GM18519 (cell line): ENCODE results near the gene ANKZF1.
"Not testable (repeated sequence)": the region's sequence is repeated elsewhere in the genome, so short reads cannot be mapped to it uniquely, and the experiment has no call there.

Experiments
- ATAC-seq: cut with Tn5 transposase; IDR thresholded peaks from one replicate; pipeline ENCODE4 v1.9.1; 2021; ENCODE audit warnings: mild to moderate bottlenecking, moderate library complexity; ENCODE audit not compliant: unreplicated experiment, low FRiP score

The ANKZF1 gene

DNA sequence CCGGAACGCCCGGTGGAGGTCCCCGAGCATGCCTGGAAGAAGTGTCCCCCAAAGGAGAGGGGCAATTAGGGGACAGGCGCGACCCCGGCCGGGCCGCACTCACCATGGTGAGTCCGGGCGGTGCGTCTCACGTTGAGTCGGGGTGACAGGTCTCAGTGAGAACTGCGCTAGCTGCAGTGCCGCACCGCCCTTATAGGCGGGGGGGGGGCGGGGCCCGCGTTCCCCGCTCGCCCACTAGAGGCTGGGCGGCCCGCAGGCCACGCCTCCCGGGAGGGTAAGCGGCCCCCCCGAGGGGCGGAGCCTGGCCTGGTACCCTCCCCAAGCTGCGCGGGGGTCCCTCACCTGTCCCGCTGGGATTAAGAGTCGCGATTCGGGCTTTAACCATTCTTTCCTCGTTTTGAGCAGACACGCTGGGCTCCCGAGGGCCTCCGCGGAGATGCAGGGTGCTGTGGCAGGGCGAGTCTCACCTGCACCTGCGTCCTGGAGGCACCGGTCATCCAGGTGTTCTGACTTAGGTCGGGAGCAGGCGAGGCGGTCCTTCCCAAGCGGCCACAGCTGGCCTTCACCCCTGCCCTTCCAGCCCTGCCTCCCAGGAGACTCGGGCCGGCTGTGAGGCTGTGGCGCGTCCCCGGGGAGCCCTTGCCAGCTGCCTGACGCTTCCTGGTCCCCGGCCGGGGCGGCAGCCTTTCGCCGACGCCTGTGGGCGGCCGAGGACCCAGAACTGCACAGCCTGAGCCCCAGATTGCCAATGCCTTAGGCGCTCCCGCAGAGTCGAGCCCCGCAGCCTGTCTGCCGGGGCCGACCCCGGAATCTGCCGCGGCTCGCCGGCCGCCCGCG is 24.4 kb downstream of the ANKZF1 start, which contains the start of gene TUBA4A:
TSS of gene TUBA4A (minus strand) at position 166 of the 837 bp plus-strand sequence. CDS start at position 106, 60 bp downstream.
- ATAC-seq: peak; percentile 50

DNA sequence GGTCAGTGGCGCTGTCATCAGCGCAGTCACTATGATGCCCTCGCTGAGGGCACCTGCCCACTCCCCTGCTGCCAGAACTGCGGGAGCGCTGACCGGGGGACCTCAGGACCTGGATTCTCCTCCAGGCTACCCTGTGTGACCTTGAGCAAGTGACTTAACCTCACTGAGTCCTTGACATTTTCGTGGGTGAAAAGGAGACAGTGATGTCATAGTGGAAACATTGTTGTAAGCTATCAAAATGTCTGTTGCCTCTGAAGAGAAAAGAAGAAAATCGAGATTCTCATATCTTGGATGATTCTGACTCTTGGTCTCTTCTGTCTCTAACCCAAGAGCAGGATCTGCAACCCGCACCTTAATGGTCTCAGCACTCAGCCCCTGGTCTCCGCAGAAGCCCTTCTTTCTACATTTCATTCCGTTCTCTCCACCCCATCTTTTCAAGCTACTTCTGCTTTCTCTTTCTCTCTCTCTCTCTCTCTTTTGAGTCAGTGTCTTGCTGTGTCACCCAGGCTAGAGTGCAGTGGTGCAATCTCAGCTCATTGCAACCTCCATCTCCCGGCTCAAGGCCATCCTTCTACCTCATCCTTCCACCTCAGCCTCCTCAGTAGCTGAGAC is 25.1 kb downstream of the ANKZF1 start:
- peak; percentile 25 for ATAC-seq

DNA sequence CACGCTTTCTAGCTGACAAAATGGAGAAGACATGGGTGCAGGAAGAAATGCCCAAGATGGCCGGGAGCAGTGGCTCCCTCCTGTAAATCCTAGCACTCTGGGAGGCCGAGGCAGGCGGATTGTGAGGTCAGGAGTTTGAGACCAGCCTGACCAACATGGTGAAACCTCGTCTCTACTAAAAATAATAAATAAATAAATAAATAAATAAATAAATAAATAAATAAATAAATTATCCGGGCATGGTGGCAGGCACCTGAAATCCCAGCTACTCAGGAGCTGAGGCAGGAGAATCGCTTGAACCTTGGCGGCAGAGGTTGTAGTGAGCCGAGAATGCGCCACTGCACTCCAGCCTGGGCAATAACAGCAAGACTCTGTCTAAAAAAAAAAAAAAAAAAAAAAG is 29.3 kb downstream of the ANKZF1 start:
- not testable (repeated sequence) for ATAC-seq

DNA sequence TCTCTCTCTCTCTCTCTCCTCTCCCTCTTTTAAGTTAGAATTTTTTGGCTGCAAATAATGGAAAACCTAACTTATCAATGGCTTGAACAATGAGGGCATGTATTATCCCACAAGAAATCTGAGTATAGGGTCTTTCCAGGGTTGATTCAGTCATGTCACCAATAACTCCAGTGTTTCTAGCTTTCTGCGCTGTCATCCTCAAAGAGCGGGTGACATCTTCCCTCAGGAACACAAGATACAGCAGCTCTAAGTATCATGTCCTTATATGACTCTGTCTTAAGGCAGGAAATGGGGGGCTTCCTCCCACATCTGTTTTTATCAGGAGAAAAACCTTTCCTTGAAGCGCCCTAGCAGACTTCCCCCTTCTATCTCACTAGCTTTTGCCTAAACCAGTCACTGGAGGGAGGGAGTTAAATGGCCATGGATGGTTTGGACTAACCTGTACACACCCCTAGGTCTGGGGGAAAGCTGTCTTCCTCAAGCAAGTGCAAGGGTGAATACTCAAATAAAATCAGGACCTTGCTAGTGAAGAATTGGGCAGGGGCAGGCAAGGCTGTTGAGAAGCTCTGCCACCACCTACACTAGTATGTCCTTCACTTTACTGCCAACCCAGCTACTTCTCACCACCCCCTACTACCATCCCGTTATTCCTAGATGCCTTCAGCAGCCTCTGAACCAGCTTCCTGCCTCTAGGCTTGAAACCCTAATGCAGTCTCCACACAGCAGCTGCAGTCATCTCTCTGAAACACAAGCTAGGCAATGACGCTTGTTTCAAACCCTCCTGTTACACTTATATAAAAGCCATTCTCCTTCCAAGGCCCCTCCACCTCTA is 31.6 kb downstream of the ANKZF1 start:
- ATAC-seq: no peak

DNA sequence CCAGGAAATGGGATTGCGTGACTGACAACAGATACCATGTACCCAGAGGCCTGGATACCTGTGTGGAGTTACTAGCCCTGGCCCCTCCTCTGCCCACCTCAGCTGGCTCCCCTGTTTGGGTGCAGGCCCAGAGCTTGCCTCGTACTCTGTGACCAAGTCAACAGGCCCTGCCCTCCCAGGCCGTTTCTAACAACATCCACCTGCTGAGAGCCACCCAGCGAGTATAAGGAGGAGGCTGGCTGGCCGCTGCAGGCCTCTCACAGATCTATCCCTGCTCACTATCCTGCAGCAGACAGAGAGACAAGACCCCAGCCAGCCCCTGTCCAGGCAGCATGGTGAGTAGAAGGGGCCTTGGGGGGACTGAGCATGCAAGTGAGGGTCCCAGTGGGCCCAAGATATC is 36.6 kb downstream of the ANKZF1 start:
- no peak for ATAC-seq

DNA sequence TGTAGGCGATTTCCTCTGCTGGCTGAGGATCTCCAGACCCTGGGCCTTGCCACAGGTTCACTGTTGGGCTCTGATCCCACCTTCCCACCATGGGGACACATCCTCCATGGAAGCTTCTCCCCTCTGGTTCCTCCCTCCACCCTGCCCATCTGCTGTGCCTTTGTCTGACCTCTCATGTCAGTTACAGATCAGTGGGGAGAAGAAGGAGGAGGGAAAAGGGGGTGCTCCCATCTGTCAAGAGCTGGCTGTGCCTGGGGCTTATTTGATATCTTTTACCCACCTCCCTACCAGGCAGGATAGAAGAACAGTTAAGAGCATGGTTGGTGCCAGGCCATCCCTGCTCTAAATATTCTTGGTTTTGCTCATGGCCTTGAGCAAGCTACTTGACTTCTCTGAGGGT is 37.3 kb downstream of the ANKZF1 start:
- ATAC-seq: no peak

DNA sequence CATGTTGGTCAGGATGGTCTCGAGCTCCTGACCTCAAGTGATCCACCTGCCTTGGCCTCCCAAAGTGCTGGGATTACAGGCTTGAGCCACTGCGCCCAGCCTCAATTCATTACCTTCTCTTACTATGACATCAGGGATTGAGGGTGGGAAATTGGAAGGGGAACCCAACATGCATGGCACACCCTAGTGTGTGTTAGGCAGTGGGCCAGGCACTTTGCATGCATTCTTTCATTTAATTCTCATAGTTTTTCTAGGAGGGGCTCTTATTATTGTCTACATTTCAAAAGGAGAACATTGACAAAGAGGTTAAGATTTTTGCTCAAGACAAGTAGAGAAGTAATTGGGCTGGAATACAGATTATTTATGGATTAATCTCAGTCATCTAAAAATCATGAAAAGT is 38.7 kb downstream of the ANKZF1 start:
- no peak for ATAC-seq

DNA sequence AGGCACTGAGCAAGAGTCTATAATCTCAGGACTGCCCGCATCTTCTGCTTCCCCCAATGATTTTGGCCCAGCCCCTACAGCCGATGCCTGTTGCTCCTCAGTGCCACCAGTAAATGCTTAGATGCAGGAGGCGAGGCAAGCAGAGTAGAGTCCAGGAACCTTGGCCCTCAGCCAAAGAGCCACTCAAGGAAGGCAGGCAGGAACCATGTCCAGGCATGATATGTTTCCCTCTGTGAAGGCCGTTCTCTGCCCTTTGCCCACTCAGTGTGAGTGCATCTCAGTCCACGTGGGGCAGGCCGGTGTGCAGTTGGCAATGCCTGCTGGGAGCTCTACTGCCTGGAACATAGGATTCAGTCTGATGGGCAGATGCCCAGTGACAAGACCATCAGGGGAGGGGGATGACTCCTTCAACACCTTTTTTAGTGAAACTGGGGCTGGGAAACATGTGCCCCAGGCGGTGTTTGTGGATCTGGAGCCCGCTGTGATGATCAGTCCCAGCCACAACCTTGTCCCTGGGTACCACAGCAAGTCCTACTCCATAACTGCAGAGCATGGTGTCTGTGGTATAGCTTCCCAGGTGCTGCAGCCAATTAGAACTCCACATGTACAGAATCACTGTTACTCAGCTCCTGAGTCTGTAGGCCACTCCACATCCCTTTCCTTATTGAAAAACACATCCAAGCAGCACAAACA is 39.9 kb downstream of the ANKZF1 start:
- no peak for ATAC-seq

DNA sequence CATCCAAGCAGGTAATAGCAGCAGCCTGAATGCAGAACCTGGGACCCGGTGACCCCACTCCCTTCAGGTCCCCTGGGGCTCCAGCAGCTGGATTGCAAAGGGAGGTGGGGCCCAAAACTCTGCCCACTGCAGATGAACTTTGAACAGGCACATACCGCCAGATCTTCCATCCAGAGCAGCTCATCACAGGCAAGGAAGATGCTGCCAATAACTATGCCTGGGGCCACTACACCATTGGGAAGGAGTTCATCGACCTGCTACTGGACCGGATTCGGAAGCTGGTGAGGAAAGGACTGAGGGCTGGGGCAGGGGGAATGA is 40.4 kb downstream of the ANKZF1 start:
- no peak for ATAC-seq

DNA sequence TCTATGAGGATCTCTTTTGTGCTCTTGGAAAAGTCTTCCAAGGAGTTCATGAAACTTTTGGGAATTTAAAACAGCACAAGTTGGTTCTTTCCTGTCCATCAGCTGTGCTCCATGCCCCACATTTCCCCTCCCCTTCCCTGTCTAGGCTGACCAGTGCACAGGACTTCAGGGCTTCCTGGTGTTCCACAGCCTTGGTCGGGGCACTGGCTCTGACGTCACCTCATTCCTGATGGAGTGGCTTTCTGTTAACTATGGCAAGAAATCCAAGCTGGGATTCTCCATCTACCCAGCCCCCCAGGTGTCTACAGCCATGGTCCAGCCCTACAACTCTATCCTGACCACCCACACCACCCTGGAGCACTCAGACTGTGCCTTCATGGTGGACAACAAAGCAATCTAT is 41.4 kb downstream of the ANKZF1 start:
- ATAC-seq: no peak

DNA sequence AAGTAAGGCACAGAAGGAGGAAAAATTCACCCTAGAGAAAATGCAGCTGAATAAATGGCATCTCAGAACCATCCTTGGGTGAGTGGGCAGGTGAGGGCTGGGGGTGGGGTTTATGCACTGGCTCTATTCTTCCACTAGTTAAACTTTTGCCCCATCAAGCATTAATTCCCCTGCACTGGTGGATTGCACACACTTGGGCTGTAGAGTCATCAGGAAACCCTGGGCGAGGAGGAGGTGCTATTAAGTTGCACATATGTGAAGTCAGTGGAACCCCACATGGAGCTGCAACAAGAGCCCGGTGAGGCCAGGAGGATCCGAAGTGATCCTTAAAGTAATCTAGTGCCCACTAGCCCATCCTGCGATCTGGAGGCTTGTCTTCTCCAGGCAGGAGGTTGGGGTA is 42.8 kb downstream of the ANKZF1 start:
- ATAC-seq: no peak

DNA sequence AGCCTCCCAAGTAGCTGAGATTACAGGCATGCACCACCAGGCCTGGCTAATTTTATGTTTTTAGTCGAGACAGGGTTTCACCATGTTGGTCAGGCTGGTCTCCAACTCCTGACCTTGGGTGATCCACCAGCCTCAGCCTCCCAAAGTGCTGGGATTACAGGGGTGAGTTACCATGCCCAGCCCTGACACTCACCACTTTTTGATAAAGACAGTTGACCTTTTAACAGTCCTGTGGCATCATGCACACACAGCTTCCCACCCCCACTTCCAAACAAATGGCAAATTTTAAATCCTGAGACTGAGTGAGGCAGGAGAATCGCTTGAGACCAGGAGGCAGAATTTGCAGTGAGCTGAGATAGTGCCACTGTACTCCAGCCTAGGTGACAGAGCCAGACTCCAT is 43.4 kb downstream of the ANKZF1 start:
- no peak for ATAC-seq

DNA sequence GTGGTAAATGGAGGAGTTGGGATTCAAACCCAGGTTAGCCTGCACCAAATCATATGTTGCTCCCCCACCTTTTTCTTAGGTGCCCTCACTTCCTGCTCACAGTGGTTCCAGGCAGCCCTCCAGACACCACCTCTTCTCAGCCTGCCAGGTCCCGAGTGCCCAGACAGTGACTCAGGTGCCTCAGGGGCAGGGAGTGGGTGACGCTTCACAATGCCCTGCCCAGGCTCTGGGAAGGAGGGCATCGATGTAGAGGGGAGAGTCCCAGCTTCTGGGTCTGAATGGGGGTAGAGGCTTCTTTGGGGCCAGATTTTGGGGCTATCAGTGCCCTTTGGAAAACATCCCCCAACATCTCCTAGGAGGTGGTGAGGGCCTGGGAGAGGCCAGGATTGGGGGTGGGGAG is 44.3 kb downstream of the ANKZF1 start:
- ATAC-seq: no peak

DNA sequence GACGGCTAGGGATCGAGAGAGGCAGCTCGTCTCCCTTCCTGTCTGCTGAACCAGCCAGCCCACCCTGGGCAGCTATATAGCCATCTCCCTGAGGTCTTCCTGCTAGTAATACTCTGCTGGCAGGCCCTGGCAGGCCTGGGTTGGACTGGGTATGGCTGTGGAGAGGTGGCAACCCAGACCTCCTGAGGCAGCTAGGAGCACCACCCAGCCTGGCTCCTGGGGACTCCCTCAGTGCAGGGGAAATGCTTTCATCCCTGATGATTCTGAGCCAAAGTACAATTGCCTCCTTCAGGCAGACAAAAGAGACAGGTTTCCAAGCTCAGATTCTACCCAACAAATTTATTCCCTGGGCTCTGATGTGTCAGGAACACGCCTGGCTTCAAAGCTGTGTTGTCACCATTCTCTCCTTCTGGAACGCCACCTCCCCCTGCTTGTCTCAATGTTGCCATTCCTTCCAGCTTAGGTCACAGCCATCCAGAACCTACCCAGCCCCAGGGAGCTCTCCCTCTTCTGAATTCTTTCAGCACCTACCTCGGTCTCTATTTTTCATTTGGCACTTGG is 44.8 kb downstream of the ANKZF1 start:
- no peak for ATAC-seq

DNA sequence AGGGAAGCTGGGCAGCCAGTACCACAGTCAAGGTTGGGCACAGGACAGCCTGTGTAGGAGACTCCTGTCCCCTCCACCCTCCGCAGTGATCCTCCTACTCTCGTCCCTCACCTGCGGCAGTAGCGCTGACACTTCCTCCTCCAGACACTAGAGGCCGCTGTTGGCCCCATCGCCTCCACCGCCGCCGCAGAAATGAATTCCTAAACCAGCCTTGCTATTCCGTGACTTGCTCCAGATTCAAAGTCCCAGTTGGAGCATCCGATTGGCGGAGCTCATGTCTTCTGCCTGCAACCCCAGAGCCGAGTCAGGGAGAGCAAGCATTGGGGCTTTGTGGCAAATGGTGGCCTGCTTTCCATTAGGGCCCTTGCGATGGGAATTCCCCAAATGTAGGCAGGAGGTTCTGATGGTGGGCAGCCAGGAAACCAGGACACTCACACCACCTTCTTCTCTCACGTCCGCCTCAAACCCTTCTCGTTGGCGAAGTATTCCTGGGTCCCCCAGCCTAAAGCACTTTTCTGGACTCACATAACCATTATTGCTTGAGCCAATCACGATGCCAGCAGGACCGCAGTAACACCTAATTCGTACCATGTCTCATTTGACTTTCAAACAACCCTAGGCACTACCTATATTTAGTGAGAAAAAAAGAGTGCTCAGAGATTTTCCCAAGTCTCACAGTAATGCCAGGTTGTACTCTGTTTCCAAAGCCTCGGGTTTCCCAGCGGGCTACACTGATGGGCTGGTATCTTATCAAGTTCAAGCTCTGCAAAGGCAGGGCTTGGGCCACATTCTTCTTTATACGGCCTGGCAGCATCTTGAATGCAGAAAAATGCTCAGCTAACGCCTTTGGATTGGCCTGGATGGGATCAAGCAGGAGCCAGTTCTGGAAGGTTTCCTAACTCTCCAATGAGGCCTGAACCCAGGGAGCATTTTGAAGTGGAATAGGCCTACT is 48.4 kb downstream of the ANKZF1 start:
- ATAC-seq: no peak

DNA sequence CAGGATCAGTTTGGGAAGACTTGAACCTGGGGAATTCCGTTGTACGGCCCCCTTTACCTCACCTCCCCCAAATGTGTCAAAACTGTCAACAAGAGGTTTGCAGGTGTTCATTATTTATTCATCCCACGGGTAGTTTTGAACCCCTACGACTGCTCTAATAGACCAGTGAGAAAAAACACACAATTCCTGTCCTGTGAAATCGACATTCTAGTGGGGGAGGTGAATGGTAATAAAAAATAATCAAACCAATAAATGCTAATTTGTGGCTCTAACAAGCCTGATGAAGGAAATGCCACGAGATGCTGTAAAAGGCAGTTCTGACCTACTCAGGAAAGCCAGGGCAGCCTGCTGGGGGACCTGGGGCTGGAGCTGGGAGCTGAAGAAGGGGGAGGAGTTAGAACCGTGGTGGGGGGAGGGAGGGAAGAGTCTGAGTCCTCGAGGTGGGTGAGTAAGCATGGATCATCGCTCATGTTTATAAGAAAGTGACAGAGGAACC is 49.1 kb downstream of the ANKZF1 start:
- no peak for ATAC-seq

DNA sequence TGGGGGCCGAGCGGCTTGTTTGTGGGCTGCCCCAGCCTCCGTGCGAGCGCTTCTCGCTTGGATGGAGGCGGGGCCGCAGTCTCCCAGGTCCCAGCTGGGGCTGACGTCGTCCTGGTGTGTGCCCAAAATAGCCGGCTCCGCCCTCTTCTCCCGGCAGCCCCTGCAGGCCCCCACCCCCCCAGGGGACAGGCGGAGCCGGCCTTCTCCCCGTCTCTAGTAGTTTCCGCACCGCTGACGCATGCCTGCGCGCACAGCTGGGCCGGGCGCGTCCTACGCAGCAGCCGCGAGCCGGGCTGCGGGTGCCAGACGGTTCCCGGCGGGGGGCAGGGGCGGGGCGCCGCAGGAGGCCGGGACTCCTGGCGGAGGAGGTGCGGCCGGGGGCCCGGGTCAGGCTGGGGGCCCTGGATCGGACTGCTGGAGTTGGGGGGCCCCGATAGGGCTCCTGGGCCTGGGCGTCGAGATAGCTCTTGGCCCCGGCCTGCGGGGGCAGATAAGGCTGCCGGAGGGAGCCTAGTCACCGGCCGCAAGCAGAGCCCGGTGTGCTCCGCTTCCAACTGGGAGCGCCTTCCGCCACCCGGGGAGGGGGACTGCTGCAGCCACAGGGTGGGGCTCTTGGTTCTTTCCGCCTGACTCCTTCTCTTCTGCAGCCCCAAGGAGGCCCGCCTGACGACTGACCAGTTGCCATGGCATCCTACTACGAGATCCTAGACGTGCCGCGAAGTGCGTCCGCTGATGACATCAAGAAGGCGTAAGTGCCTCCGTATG is 49.7 kb downstream of the ANKZF1 start, which contains the start of gene DNAJB2:
TSS of gene DNAJB2 (plus strand) at position 216 of the 765 bp plus-strand sequence. CDS start at position 684, 468 bp downstream.
- ATAC-seq: peak; percentile 76

DNA sequence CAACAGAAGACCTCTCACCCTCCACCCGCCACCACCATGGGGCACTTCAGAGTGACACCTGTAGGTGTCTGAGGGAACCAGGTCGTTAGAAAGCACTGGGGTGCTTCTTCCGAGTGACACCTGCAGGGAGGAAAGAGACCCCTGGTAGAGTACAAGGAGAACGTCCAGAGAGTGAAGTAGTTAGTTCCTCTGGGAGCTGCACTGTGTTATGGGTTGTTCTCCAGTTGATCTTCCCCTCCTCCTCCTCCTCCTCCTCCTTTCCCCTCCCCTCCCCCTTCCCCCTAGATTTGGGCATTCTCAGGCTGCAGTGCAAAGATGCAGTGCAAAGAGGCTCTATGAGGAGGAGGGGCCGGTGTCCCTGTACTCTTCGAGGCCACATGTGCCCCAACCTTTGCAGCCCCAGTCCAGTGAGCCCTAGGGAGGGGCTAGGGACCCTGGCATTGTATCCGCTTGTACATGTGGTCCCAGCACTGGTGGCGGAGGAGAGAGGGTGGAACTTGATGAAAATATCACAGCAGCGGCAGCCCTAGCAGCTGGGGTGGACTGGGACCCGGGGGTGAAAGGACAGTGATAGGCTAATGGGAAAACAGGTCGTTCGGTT is 50.4 kb downstream of the ANKZF1 start:
- ATAC-seq: no peak
